WTC11 (cell line): ENCODE results near the gene PRPF6. TPM values are rescaled to one million over a fixed set of nuclear protein-coding genes. Genes with fewer than 3 reads are reported as not detected.

ENCODE experiments used
- ATAC-seq: fragments of 200-7000 bp; cut with Tn5 transposase; 2 replicates; pipeline ENCODE4 v1.10.0; 2021; ENCODE audit warnings: mild to moderate bottlenecking, moderate library complexity
- CTCF ChIA-PET: fragments of 300-600 bp; sonication (Branson Sonifier 250); formaldehyde crosslinking; loops from one replicate; lab custom pipeline; 2021; ENCODE audit warnings: antibody characterized with exemption; lab: Charles Lee
- POLR2A ChIA-PET: fragments of 350-600 bp; sonication (Branson Sonifier 250); formaldehyde crosslinking; loops from one replicate; lab custom pipeline; 2021; ENCODE audit warnings: antibody characterized with exemption; lab: Charles Lee
- DNase-seq: peaks from one replicate; pipeline ENCODE4 v3.0.0; 2021; ENCODE audit warnings: low spot score
- H3K27ac Mint-ChIP-seq: 2 replicates; pipeline ENCODE4 v1.8.0; 2021; ENCODE audit warnings: mixed read lengths
- H3K27me3 Mint-ChIP-seq: 2 replicates; pipeline ENCODE4 v1.8.0; 2021; ENCODE audit warnings: low read depth, mild to moderate bottlenecking, moderate library complexity, mixed read lengths
- H3K36me3 Mint-ChIP-seq: 2 replicates; pipeline ENCODE4 v1.8.0; 2021; ENCODE audit warnings: mixed read lengths
- H3K4me1 Mint-ChIP-seq: 2 replicates; pipeline ENCODE4 v1.8.0; 2022; ENCODE audit warnings: mixed read lengths
- H3K4me3 Mint-ChIP-seq: 2 replicates; pipeline ENCODE4 v1.8.0; 2021; ENCODE audit warnings: mild to moderate bottlenecking, moderate library complexity, mixed read lengths
- H3K9me3 Mint-ChIP-seq: 2 replicates; pipeline ENCODE4 v1.8.0; 2021; ENCODE audit warnings: mixed read lengths
- AR ChIP-seq: fragments of 250-450 bp; sonication (Bioruptor Pico); IDR thresholded peaks from 2 replicates; pipeline ENCODE4 v1.9.0; 2021; ENCODE audit warnings: mild to moderate bottlenecking
- ARID4B ChIP-seq: sonication (generic); formaldehyde crosslinking; IDR thresholded peaks from 2 replicates; pipeline ENCODE4 v1.8.0; 2023; ENCODE audit warnings: missing genetic modification reagents, mild to moderate bottlenecking, borderline replicate concordance
- ATF3 ChIP-seq: sonication (generic); formaldehyde crosslinking; conservative IDR thresholded peaks from 2 replicates; pipeline ENCODE4 v1.8.1; 2022; ENCODE audit warnings: mild to moderate bottlenecking, missing genetic modification reagents
- CREM ChIP-seq: sonication (generic); formaldehyde crosslinking; IDR thresholded peaks from 2 replicates; pipeline ENCODE4 v1.8.1; 2022; ENCODE audit warnings: mild to moderate bottlenecking, missing genetic modification reagents, moderate library complexity
- FOXJ3 ChIP-seq: sonication (generic); formaldehyde crosslinking; IDR thresholded peaks from 2 replicates; pipeline ENCODE4 v1.9.0; 2021; ENCODE audit warnings: missing genetic modification reagents, mild to moderate bottlenecking, borderline replicate concordance
- FOXP1 ChIP-seq: sonication (generic); formaldehyde crosslinking; IDR thresholded peaks from 2 replicates; pipeline ENCODE4 v1.8.0; 2022; ENCODE audit warnings: missing genetic modification reagents, mild to moderate bottlenecking, moderate library complexity, borderline replicate concordance
- GRHL2 ChIP-seq: fragments of 250-450 bp; sonication (Bioruptor Pico); IDR thresholded peaks from 2 replicates; pipeline ENCODE4 v1.8.0; 2022; ENCODE audit warnings: mild to moderate bottlenecking, moderate library complexity; ENCODE audit not compliant: insufficient replicate concordance, severe bottlenecking
- HMGA2 ChIP-seq: fragments of 250-450 bp; sonication (Bioruptor Pico); IDR thresholded peaks from 2 replicates; pipeline ENCODE4 v1.4.0; 2021; ENCODE audit warnings: mild to moderate bottlenecking, moderate library complexity
- JUN ChIP-seq: sonication (generic); formaldehyde crosslinking; IDR thresholded peaks from 2 replicates; pipeline ENCODE4 v1.8.0; 2023; ENCODE audit warnings: mild to moderate bottlenecking, missing genetic modification reagents
- MAX ChIP-seq: sonication (generic); formaldehyde crosslinking; IDR thresholded peaks from 2 replicates; pipeline ENCODE4 v1.8.0; 2022; ENCODE audit warnings: mild to moderate bottlenecking, missing genetic modification reagents
- TCF7 ChIP-seq: sonication (generic); formaldehyde crosslinking; IDR thresholded peaks from 2 replicates; pipeline ENCODE4 v1.8.0; 2022; ENCODE audit warnings: mild to moderate bottlenecking, low read depth, missing genetic modification reagents, moderate library complexity
- TP53 ChIP-seq: sonication (generic); formaldehyde crosslinking; IDR thresholded peaks from 2 replicates; pipeline ENCODE4 v1.8.1; 2023; ENCODE audit warnings: mild to moderate bottlenecking, missing genetic modification reagents
- USF1 ChIP-seq: sonication (generic); formaldehyde crosslinking; IDR thresholded peaks from 2 replicates; pipeline ENCODE4 v1.8.0; 2022; ENCODE audit warnings: mild to moderate bottlenecking, missing genetic modification reagents
- ZNF281 ChIP-seq: sonication (generic); formaldehyde crosslinking; IDR thresholded peaks from 2 replicates; pipeline ENCODE4 v1.8.0; 2023; ENCODE audit warnings: mild to moderate bottlenecking, missing genetic modification reagents
- ZNF512 ChIP-seq: sonication (generic); formaldehyde crosslinking; IDR thresholded peaks from 2 replicates; pipeline ENCODE4 v1.8.1; 2022; ENCODE audit warnings: missing genetic modification reagents, borderline replicate concordance
- total RNA-seq: library from RNA; stranded (reverse); gene quantifications from 3 replicates; pipeline ENCODE4 v1.2.3, GENCODE V29; 2021

PRPF6 gene
- total RNA-seq, 1 experiment from 2014 or later = 79.4 TPM

- no peak for ATAC-seq
- Mint-ChIP-seq H3K27ac (no peak overlapping the region), H3K27me3 (peaks cover 84% of the 10 kb centered on the region), H3K4me3 (no peak overlapping the region), H3K4me1 (peaks cover 25% of the 10 kb centered on the region), H3K9me3 (no peaks in the 10 kb centered on the region), H3K36me3 (no peaks in the 10 kb centered on the region)
- POLR2A ChIA-PET = no interaction called here
- DNase-seq = no peak
- TF ChIP-seq ARID4B (CRISPR knock-in tag) (no peak), ATF3 (CRISPR knock-in tag) (no peak), FOXP1 (CRISPR knock-in tag) (no peak), GRHL2 (CRISPR knock-in tag) (no peak), HMGA2 (CRISPR knock-in tag) (no peak), MAX (CRISPR knock-in tag) (no peak), TP53 (CRISPR knock-in tag) (no peak), ZNF512 (CRISPR knock-in tag) (no peak), USF1 (CRISPR knock-in tag) (no peak), CREM (CRISPR knock-in tag) (no peak), ZNF281 (CRISPR knock-in tag) (no peak)
- CTCF ChIA-PET = interaction anchor here (1.0 to 2.5 kb wide), 5 partner anchors 10 to 76 kb away, joined by 3 to 16 read pairs (median 5); no protein-coding TSS in a partner anchor
These were observed 63.7 kb downstream of the PRPF6 start for GRCh38 chr20:64044484-64045247.

GRCh38 chr20:64045346-64046011 is 64.5 kb downstream of the PRPF6 start:
- ATAC-seq (no peak), DNase-seq (no peak)
- Mint-ChIP-seq H3K36me3 (no peaks in the 10 kb centered on the region), H3K27ac (no peak overlapping the region), H3K9me3 (no peaks in the 10 kb centered on the region), H3K4me3 (no peak overlapping the region), H3K27me3 (peaks cover 84% of the 10 kb centered on the region), H3K4me1 (peaks cover 20% of the 10 kb centered on the region)
- ChIA-PET CTCF (interaction anchor here (0.7 to 2.5 kb wide), 5 partner anchors 9 to 75 kb away, joined by 3 to 16 read pairs (median 3); partner anchors contain the start of gene LKAAEAR1), POLR2A (no interaction called here)
- TF ChIP-seq TCF7 (CRISPR knock-in tag) (no peak), ZNF281 (CRISPR knock-in tag) (no peak), FOXJ3 (no peak), AR (no peak), JUN (CRISPR knock-in tag) (no peak)
